ENCODE results near the gene COPZ1.

Gene COPZ1

DNA sequence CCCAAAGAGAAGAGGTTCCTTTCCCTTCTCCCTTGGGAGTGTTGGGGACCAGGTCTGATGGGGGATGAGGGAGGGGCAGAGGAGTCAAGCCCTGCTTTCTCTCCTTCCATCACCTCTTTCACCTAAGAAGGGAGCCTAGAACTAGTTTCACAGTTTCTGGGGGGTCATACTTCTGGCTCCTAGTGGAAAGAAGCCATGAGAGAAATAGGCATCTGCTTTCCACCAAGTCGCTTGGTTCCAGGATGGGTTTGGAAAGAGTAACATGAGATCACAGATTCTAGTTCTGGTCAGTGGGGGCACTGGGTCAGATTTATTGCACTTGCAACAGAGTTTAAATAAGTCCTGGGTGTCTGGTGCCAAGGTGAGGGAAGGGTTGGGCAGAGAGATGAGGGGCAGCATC lies 70.1 kb downstream of the COPZ1 start:
- H2BK15ac ChIP-seq (ENCODE audit: low read depth, poor library complexity, severe bottlenecking), result no peak overlapping the region
- H3K9me3 ChIP-seq (ENCODE audit: control insufficient read depth, low read length), result no peaks in the 10 kb centered on the region
- H3K9ac ChIP-seq (ENCODE audit: low read length), result peak overlapping the region; percentile 15
- H4K8ac ChIP-seq (ENCODE audit: low read length), result no peak overlapping the region
- peaks cover 4% of the 10 kb centered on the region for H3K79me1 ChIP-seq (replicated peaks; ENCODE audit: low read length, poor library complexity, severe bottlenecking)
- H3K27me3 ChIP-seq (ENCODE audit: control insufficient read depth in 1 of 2, insufficient read depth in 1 of 2, low read length in 2 of 2), result no peaks in the 10 kb centered on the region
- no peak overlapping the region for H2BK120ac ChIP-seq (ENCODE audit: low read depth, low read length)
- no peak overlapping the region for H4K91ac ChIP-seq (ENCODE audit: low read length)
- DNase-seq, result no peak
- 100% methylated on average over 1 of the region's 1 CpG for WGBS
- H3K4me2 ChIP-seq (ENCODE audit: low read length, poor library complexity, severe bottlenecking), result no peak overlapping the region
- no peak overlapping the region for H3K14ac ChIP-seq (ENCODE audit: low read length in 2 of 2)
- H3K4me3 ChIP-seq (ENCODE audit: insufficient read depth in 1 of 2, low read depth in 1 of 2, low read length in 2 of 2), result no peak overlapping the region
- no peak overlapping the region for H3K4ac ChIP-seq (ENCODE audit: low read depth in 1 of 2, low read length in 2 of 2)
- H2AK5ac ChIP-seq (ENCODE audit: low read length, severe bottlenecking), result no peak overlapping the region
- no peak overlapping the region for H3K27ac ChIP-seq (ENCODE audit: low read length, poor library complexity, severe bottlenecking)
- peaks cover 9% of the 10 kb centered on the region for H3K4me1 ChIP-seq (ENCODE audit: control insufficient read depth, insufficient read depth, low read depth, low read length)
- no peak overlapping the region for H3K18ac ChIP-seq (ENCODE audit: low read depth in 1 of 2, low read length in 2 of 2)
- no peak overlapping the region for H2BK12ac ChIP-seq (ENCODE audit: low read length in 2 of 2)
- H3K23ac ChIP-seq (ENCODE audit: low read length in 2 of 2), result no peak overlapping the region
- H3K36me3 ChIP-seq (ENCODE audit: control insufficient read depth in 1 of 2, insufficient read depth in 2 of 2, low read depth in 1 of 2, low read length in 2 of 2), result peaks cover 44 to 83% of the 10 kb centered on the region in 2 experiments
- no peak overlapping the region for H2BK5ac ChIP-seq (ENCODE audit: low read depth, low read length, poor library complexity, severe bottlenecking)
- no peak overlapping the region for H2AFZ ChIP-seq (ENCODE audit: low read depth, low read length)

DNA sequence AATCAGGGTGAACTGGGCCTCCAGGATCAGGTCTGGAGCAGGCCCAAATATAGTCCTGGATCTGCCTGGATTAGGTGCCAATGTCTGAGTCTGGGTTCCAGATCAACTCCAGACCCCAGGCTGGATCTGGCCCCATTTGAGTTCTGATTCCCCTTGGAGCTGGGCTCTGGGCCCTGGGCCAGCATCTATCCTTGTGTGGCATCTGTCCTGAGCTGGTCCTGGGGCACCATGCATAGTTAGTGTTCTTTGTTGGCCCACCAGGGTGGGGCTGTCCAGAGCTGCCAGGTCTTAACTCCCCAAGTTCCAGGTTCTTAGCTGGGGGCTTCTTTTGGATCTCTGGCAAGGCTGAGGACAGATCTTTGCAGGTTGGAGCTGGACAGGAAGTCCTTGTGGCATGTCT lies 70.6 kb downstream of the COPZ1 start:
- H3K36me3 ChIP-seq (ENCODE audit: control insufficient read depth in 1 of 2, insufficient read depth in 2 of 2, low read depth in 1 of 2, low read length in 2 of 2), result peaks cover 45 to 89% of the 10 kb centered on the region in 2 experiments
- H2AFZ ChIP-seq (ENCODE audit: low read depth, low read length), result no peak overlapping the region
- no peak overlapping the region for H3K4me3 ChIP-seq (ENCODE audit: insufficient read depth in 1 of 2, low read depth in 1 of 2, low read length in 2 of 2)
- no peak overlapping the region for H3K4me2 ChIP-seq (ENCODE audit: low read length, poor library complexity, severe bottlenecking)
- H4K91ac ChIP-seq (ENCODE audit: low read length), result no peak overlapping the region
- no peak overlapping the region for H3K23ac ChIP-seq (ENCODE audit: low read length in 2 of 2)
- no peak overlapping the region for H3K27ac ChIP-seq (ENCODE audit: low read length, poor library complexity, severe bottlenecking)
- no peaks in the 10 kb centered on the region for H3K27me3 ChIP-seq (ENCODE audit: control insufficient read depth in 1 of 2, insufficient read depth in 1 of 2, low read length in 2 of 2)
- H2AK5ac ChIP-seq (ENCODE audit: low read length, severe bottlenecking), result no peak overlapping the region
- H3K18ac ChIP-seq (ENCODE audit: low read depth in 1 of 2, low read length in 2 of 2), result no peak overlapping the region
- H4K8ac ChIP-seq (ENCODE audit: low read length), result no peak overlapping the region
- peak overlapping the region; percentile 11 for H3K9ac ChIP-seq (ENCODE audit: low read length)
- DNase-seq, result no peak
- H3K79me1 ChIP-seq (replicated peaks; ENCODE audit: low read length, poor library complexity, severe bottlenecking), result peaks cover 4% of the 10 kb centered on the region
- no peak overlapping the region for H3K4ac ChIP-seq (ENCODE audit: low read depth in 1 of 2, low read length in 2 of 2)
- no peak overlapping the region for H2BK12ac ChIP-seq (ENCODE audit: low read length in 2 of 2)
- H2BK120ac ChIP-seq (ENCODE audit: low read depth, low read length), result no peak overlapping the region
- H2BK5ac ChIP-seq (ENCODE audit: low read depth, low read length, poor library complexity, severe bottlenecking), result no peak overlapping the region
- no peaks in the 10 kb centered on the region for H3K9me3 ChIP-seq (ENCODE audit: control insufficient read depth, low read length)
- H2BK15ac ChIP-seq (ENCODE audit: low read depth, poor library complexity, severe bottlenecking), result no peak overlapping the region
- no peak overlapping the region for H3K14ac ChIP-seq (ENCODE audit: low read length in 2 of 2)
- peaks cover 5% of the 10 kb centered on the region for H3K4me1 ChIP-seq (ENCODE audit: control insufficient read depth, insufficient read depth, low read depth, low read length)

DNA sequence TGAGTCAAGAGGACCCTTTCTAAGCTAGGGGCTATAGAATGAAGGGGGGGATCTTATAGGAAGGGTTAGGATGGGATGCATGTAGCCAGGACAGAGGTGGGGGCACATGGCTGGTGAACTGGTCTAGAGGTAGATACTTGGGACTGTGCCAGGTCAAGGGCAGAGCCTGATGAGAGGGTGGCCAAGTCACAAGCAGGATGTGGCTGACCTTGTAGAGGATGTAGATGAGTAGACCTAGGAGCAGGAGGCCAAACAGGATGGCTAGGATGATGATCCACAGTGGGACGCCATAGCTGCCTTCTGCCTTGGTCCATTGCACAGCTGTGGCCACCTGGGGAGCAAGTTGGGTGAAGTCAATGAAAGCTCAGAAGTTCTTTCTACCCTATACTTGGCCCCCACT lies 72.2 kb downstream of the COPZ1 start:
- H4K8ac ChIP-seq (ENCODE audit: low read length), result no peak overlapping the region
- no peak overlapping the region for H3K4ac ChIP-seq (ENCODE audit: low read depth in 1 of 2, low read length in 2 of 2)
- H2BK120ac ChIP-seq (ENCODE audit: low read depth, low read length), result no peak overlapping the region
- no peak overlapping the region for H3K27ac ChIP-seq (ENCODE audit: low read length, poor library complexity, severe bottlenecking)
- DNase-seq, result no peak
- H2BK5ac ChIP-seq (ENCODE audit: low read depth, low read length, poor library complexity, severe bottlenecking), result no peak overlapping the region
- H3K27me3 ChIP-seq (ENCODE audit: control insufficient read depth in 1 of 2, insufficient read depth in 1 of 2, low read length in 2 of 2), result no peaks in the 10 kb centered on the region
- no peak overlapping the region for H2BK12ac ChIP-seq (ENCODE audit: low read length in 2 of 2)
- no peak overlapping the region for H4K91ac ChIP-seq (ENCODE audit: low read length)
- H3K4me2 ChIP-seq (ENCODE audit: low read length, poor library complexity, severe bottlenecking), result no peak overlapping the region
- H3K4me1 ChIP-seq (ENCODE audit: control insufficient read depth, insufficient read depth, low read depth, low read length), result no peaks in the 10 kb centered on the region
- H3K18ac ChIP-seq (ENCODE audit: low read depth in 1 of 2, low read length in 2 of 2), result no peak overlapping the region
- H3K9ac ChIP-seq (ENCODE audit: low read length), result no peak overlapping the region
- H3K4me3 ChIP-seq (ENCODE audit: insufficient read depth in 1 of 2, low read depth in 1 of 2, low read length in 2 of 2), result no peak overlapping the region
- H3K14ac ChIP-seq (ENCODE audit: low read length in 2 of 2), result no peak overlapping the region
- H2BK15ac ChIP-seq (ENCODE audit: low read depth, poor library complexity, severe bottlenecking), result no peak overlapping the region
- H3K36me3 ChIP-seq (ENCODE audit: control insufficient read depth in 1 of 2, insufficient read depth in 2 of 2, low read depth in 1 of 2, low read length in 2 of 2), result peaks cover 61 to 99% of the 10 kb centered on the region in 2 experiments
- H2AK5ac ChIP-seq (ENCODE audit: low read length, severe bottlenecking), result no peak overlapping the region
- H3K79me1 ChIP-seq (replicated peaks; ENCODE audit: low read length, poor library complexity, severe bottlenecking), result peaks cover 5% of the 10 kb centered on the region
- 92% methylated on average over 1 of the region's 1 CpG for whole genome bisulfite sequencing
- no peaks in the 10 kb centered on the region for H3K9me3 ChIP-seq (ENCODE audit: control insufficient read depth, low read length)
- no peak overlapping the region for H3K23ac ChIP-seq (ENCODE audit: low read length in 2 of 2)
- no peak overlapping the region for H2AFZ ChIP-seq (ENCODE audit: low read depth, low read length)

DNA sequence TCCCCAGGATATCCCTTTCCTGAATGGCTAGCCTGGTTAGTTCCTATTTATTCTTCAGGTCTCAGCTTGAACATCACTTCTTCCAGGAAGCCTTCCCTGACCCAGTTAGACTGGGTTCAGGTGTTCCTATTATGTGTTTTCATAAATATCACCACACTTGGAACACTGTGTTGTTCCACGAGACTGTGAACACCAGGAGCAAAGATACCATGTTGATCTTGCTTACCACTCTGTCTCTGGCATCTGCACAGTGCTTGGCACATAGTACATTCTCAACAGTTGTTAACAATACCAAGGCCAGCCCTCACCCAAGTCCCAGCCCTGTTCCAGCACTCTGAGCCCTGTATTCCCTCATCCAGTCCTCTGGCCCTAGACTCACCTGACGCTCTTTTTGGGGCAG lies 73.3 kb downstream of the COPZ1 start:
- no peak overlapping the region for H3K9ac ChIP-seq (ENCODE audit: low read length)
- no peak overlapping the region for H2BK15ac ChIP-seq (ENCODE audit: low read depth, poor library complexity, severe bottlenecking)
- no peak overlapping the region for H3K18ac ChIP-seq (ENCODE audit: low read depth in 1 of 2, low read length in 2 of 2)
- H3K23ac ChIP-seq (ENCODE audit: low read length in 2 of 2), result no peak overlapping the region
- H3K27me3 ChIP-seq (ENCODE audit: control insufficient read depth in 1 of 2, insufficient read depth in 1 of 2, low read length in 2 of 2), result no peaks in the 10 kb centered on the region
- no peak overlapping the region for H2BK5ac ChIP-seq (ENCODE audit: low read depth, low read length, poor library complexity, severe bottlenecking)
- no peak overlapping the region for H4K91ac ChIP-seq (ENCODE audit: low read length)
- peaks cover 70 to 100% of the 10 kb centered on the region in 2 experiments for H3K36me3 ChIP-seq (ENCODE audit: control insufficient read depth in 1 of 2, insufficient read depth in 2 of 2, low read depth in 1 of 2, low read length in 2 of 2)
- H3K79me1 ChIP-seq (replicated peaks; ENCODE audit: low read length, poor library complexity, severe bottlenecking), result peaks cover 7% of the 10 kb centered on the region
- no peak overlapping the region for H2BK12ac ChIP-seq (ENCODE audit: low read length in 2 of 2)
- H2AK5ac ChIP-seq (ENCODE audit: low read length, severe bottlenecking), result no peak overlapping the region
- no peak overlapping the region for H3K4ac ChIP-seq (ENCODE audit: low read depth in 1 of 2, low read length in 2 of 2)
- H3K9me3 ChIP-seq (ENCODE audit: control insufficient read depth, low read length), result no peaks in the 10 kb centered on the region
- DNase-seq, result no peak
- H3K4me1 ChIP-seq (ENCODE audit: control insufficient read depth, insufficient read depth, low read depth, low read length), result no peaks in the 10 kb centered on the region
- no peak overlapping the region for H3K4me2 ChIP-seq (ENCODE audit: low read length, poor library complexity, severe bottlenecking)
- H3K27ac ChIP-seq (ENCODE audit: low read length, poor library complexity, severe bottlenecking), result no peak overlapping the region
- WGBS, result 93% methylated on average over 2 of the region's 2 CpGs
- H3K4me3 ChIP-seq (ENCODE audit: insufficient read depth in 1 of 2, low read depth in 1 of 2, low read length in 2 of 2), result no peak overlapping the region
- no peak overlapping the region for H4K8ac ChIP-seq (ENCODE audit: low read length)
- no peak overlapping the region for H3K14ac ChIP-seq (ENCODE audit: low read length in 2 of 2)
- no peak overlapping the region for H2BK120ac ChIP-seq (ENCODE audit: low read depth, low read length)
- no peak overlapping the region for H2AFZ ChIP-seq (ENCODE audit: low read depth, low read length)
